H1 (cell line): ENCODE measurements around the gene SMG7. TPM values are rescaled to one million over a fixed set of nuclear protein-coding genes. Genes with fewer than 3 reads are reported as not detected.

Source experiments
- POLR2AphosphoS5 ChIP-seq: IDR thresholded peaks from 2 replicates; pipeline ENCODE4 v1.6.1; 2011; ENCODE audit warnings: low read depth, low read length
- SAP30 ChIP-seq: fragments of 300-600 bp; sonication (generic); IDR thresholded peaks from 2 replicates; pipeline ENCODE4 v1.7.1; 2012; ENCODE audit warnings: low read length, moderate library complexity, mild to moderate bottlenecking, inconsistent platforms; ENCODE audit not compliant: insufficient read depth, insufficient replicate concordance
- SIRT6 ChIP-seq: IDR thresholded peaks from one replicate; pipeline ENCODE4 v1.7.1; 2012; ENCODE audit warnings: low read length, inconsistent platforms
- SP4 ChIP-seq: IDR thresholded peaks from 2 replicates; pipeline ENCODE4 v1.6.1; 2012; ENCODE audit warnings: low read length, inconsistent platforms
- polyA plus RNA-seq, 7 experiments: library from polyadenylated mRNA; depleted of rRNA in 3 of 7; stranded (reverse) in 5 of 7; unstranded in 2 of 7; fragments of >200 nt in 5 of 7; fragments of 200-250 nt in 2 of 7; gene quantifications; 1 replicate in 5 of 7; 2 replicates in 1 of 7; 4 replicates in 1 of 7; pipeline versions ENCODE4 v1.2.1 to v1.2.3, GENCODE V29; 2011 to 2013; ENCODE audit warnings: missing spikeins in 2 of 7, mixed read lengths in 2 of 7
- total RNA-seq: library from RNA; stranded (reverse); fragmentation: NEBNext Ultra II Directional; extraction: Animal tissue kit (Norgen Biotek cat#: 25700); gene quantifications from 2 replicates; pipeline ENCODE4 v1.2.1, GENCODE V29; 2021

Gene SMG7
- total and polyA plus RNA-seq, 2 of the 8 experiments (the other 6 are each of a cell fraction or from before 2014, with no cell fraction given): 39.3 to 65.6 TPM

DNA sequence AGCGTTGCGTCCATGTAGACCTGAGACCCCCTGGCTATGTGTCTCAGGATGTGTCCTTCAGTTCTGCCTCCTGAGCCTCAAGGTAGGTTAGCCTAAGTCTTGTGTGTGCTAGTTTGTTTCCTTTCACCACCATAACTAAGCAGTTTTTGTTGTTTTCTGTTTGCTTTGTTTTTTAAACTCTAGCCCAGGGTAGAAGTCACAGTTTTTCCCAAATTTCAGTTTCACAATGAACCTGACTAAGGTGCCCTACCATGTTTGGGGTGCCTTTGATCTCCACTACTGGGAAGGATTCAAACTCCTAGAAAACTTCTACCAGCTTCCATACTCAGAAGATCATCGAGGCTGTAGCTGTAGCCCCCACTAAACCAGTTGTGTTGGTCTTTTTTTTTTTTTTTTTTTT lies 14.8 kb upstream of the SMG7 start (continued):
- TF ChIP-seq POLR2AphosphoS5: no peak
- no peak for TF ChIP-seq SIRT6
- no peak for TF ChIP-seq SP4
- no peak for TF ChIP-seq SAP30
